ENCODE data around the gene GCC2.
"Not testable (repeated sequence)": the region's sequence is repeated elsewhere in the genome, so short reads cannot be mapped to it uniquely, and the experiment has no call there.

Gene GCC2

GRCh38 chr2:108444941-108445840 lies 3.8 kb upstream of the GCC2 start:
- DNase-seq (ENCODE audit: low read depth, low spot score), result no peak

- DNase-seq (ENCODE audit: low read depth, low spot score), result no peak
Measured at GRCh38 chr2:108446703-108447102, 2.3 kb upstream of the GCC2 start.

- DNase-seq (ENCODE audit: low read depth, low spot score), result no peak
Measured at GRCh38 chr2:108447947-108448677, 894 bp upstream of the GCC2 start.

- DNase-seq (ENCODE audit: low read depth, low spot score), result no peak
Measured at GRCh38 chr2:108449410-108450130, 564 bp downstream of the GCC2 start.

- no peak for DNase-seq (ENCODE audit: low read depth, low spot score)
Measured at GRCh38 chr2:108450863-108451262, 1.9 kb downstream of the GCC2 start.

- no peak for DNase-seq (ENCODE audit: low read depth, low spot score)
Measured at GRCh38 chr2:108451976-108452375, 3.0 kb downstream of the GCC2 start.

- not testable (repeated sequence) for DNase-seq (ENCODE audit: low read depth, low spot score)
Measured at GRCh38 chr2:108453530-108453929, 4.5 kb downstream of the GCC2 start.

- no peak for DNase-seq (ENCODE audit: low read depth, low spot score)
Measured at GRCh38 chr2:108454440-108454839, 5.4 kb downstream of the GCC2 start.

- no peak for DNase-seq (ENCODE audit: low read depth, low spot score)
Measured at GRCh38 chr2:108455571-108455970, 6.6 kb downstream of the GCC2 start.

GRCh38 chr2:108458082-108458481 lies 9.1 kb downstream of the GCC2 start:
- DNase-seq (ENCODE audit: low read depth, low spot score), result no peak

- no peak for DNase-seq (ENCODE audit: low read depth, low spot score)
Measured at GRCh38 chr2:108459441-108459840, 10.4 kb downstream of the GCC2 start.

- no peak for DNase-seq (ENCODE audit: low read depth, low spot score)
Measured at GRCh38 chr2:108460345-108461037, 11.5 kb downstream of the GCC2 start.

- no peak for DNase-seq (ENCODE audit: low read depth, low spot score)
Measured at GRCh38 chr2:108477099-108477498, 28.1 kb downstream of the GCC2 start.

GRCh38 chr2:108485253-108485652 lies 36.2 kb downstream of the GCC2 start:
- no peak for DNase-seq (ENCODE audit: low read depth, low spot score)

GRCh38 chr2:108490506-108491122 lies 41.6 kb downstream of the GCC2 start:
- no peak for DNase-seq (ENCODE audit: low read depth, low spot score)

- DNase-seq (ENCODE audit: low read depth, low spot score), result no peak
Measured at GRCh38 chr2:108491848-108492247, 42.8 kb downstream of the GCC2 start.

- no peak for DNase-seq (ENCODE audit: low read depth, low spot score)
Measured at GRCh38 chr2:108492364-108492763, 43.4 kb downstream of the GCC2 start.

GRCh38 chr2:108496167-108496566 lies 47.2 kb downstream of the GCC2 start:
- DNase-seq (ENCODE audit: low read depth, low spot score), result not testable (repeated sequence)

- not testable (repeated sequence) for DNase-seq (ENCODE audit: low read depth, low spot score)
Measured at GRCh38 chr2:108507620-108508019, 58.6 kb downstream of the GCC2 start.

GRCh38 chr2:108512431-108512830 lies 63.4 kb downstream of the GCC2 start:
- DNase-seq (ENCODE audit: low read depth, low spot score), result not testable (repeated sequence)

GRCh38 chr2:108514478-108514877 lies 65.5 kb downstream of the GCC2 start:
- not testable (repeated sequence) for DNase-seq (ENCODE audit: low read depth, low spot score)
